PC-9 (cell line): ENCODE measurements around the gene ARPC1B.

Experiments used
- EZH2 ChIP-seq: fragments of 200-600 bp; sonication (generic); IDR thresholded peaks from 2 replicates; pipeline ENCODE4 v1.8.0; 2017; ENCODE audit warnings: antibody characterized with exemption, low read depth
- TF ChIP-seq, protein P1 (sequence below): fragments of 200-600 bp; sonication (generic); conservative IDR thresholded peaks from 2 replicates; pipeline ENCODE4 v1.6.1; 2017; ENCODE audit warnings: mixed run types, antibody characterized with exemption, mild to moderate bottlenecking, moderate library complexity

DNA sequence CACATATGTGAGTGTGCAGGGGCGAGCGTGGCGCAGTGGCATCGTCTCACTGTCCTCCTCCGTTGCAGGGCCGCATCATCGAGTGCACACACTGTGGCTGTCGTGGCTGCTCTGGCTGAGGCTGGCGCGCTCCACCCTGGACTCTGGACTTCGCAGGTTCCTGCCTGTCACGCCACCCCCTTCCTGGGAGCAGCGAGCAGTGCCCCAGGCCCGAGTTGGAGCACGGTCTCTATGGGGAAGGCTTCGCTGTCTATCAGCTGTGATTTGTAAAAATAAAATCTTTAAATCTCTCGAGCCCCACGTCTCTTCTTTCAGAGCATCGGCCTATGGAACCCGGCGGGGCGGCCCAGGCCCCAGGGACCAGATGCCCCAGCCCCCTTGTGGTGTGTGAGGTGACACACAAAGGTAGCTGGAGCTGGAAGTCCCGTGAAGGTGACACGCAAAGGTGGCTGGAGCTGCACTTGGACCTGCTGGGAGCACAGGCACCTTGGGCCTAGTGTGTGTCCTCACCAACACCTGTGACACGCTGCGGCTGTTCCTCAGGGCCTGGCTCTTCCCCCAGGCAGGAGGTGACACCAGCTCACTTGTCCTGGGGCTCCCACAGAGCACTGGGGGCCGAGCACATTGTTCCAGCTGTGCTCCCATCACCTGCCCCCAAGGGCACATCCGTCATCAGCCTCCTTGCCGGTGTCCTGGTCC lies 44.9 kb downstream of the ARPC1B start:
- TF ChIP-seq, protein P1, sequence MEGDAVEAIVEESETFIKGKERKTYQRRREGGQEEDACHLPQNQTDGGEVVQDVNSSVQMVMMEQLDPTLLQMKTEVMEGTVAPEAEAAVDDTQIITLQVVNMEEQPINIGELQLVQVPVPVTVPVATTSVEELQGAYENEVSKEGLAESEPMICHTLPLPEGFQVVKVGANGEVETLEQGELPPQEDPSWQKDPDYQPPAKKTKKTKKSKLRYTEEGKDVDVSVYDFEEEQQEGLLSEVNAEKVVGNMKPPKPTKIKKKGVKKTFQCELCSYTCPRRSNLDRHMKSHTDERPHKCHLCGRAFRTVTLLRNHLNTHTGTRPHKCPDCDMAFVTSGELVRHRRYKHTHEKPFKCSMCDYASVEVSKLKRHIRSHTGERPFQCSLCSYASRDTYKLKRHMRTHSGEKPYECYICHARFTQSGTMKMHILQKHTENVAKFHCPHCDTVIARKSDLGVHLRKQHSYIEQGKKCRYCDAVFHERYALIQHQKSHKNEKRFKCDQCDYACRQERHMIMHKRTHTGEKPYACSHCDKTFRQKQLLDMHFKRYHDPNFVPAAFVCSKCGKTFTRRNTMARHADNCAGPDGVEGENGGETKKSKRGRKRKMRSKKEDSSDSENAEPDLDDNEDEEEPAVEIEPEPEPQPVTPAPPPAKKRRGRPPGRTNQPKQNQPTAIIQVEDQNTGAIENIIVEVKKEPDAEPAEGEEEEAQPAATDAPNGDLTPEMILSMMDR: no peak
- no peak for TF ChIP-seq EZH2
